ENCODE results near the gene SLC27A1. TPM values are rescaled to one million over a fixed set of nuclear protein-coding genes. Genes with fewer than 3 reads are reported as not detected.

Gene SLC27A1
- total and polyA plus RNA-seq, 9 of the 15 experiments (the other 6 are each of a cell fraction or from before 2014, with no cell fraction given) = 0.06 to 3.0 (median 1.1) TPM

DNA sequence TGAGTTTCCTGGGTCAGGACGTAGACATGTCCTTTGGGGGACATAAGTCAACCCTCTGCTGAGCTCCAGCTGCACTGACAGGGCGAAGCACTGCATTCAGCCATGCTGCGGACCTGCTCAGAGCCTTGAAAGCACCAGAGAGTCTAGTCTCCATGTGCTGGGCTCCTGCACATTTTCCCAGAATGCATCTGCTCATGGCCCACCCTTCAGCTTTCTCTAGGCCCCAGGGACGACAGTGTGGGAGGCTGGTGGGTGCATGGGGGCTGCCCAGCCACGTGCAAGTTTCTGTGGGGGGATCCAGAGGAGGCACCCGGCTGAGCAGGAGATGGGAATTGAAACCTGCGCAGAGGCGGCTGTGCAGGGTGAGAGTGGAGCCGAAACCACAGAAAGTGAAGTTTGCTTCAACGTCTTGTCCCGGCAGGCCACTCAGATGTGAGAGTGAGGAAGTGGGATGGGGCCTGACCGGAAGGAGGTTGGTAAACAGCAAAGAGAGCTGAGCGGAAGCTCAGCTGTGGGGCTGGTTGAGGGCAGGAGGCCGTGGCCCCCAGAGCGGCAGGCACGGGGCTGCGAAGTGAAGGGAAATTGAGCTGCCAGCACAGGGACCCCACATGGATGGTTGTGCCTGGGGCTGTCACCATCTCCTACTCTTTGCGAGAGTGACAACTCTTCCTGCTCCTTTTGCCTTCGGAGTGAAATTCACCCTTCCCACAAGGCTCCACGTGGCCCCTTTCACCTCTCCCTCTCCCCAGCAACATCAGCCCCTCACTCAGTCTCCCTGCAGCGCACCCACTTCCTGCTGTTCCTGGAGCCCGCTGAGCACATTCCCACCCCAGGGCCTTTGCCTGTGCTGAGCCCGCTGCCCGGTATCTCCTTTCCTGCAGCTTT lies 52.9 kb downstream of the SLC27A1 start (continued):
- TF ChIP-seq, protein P1, sequence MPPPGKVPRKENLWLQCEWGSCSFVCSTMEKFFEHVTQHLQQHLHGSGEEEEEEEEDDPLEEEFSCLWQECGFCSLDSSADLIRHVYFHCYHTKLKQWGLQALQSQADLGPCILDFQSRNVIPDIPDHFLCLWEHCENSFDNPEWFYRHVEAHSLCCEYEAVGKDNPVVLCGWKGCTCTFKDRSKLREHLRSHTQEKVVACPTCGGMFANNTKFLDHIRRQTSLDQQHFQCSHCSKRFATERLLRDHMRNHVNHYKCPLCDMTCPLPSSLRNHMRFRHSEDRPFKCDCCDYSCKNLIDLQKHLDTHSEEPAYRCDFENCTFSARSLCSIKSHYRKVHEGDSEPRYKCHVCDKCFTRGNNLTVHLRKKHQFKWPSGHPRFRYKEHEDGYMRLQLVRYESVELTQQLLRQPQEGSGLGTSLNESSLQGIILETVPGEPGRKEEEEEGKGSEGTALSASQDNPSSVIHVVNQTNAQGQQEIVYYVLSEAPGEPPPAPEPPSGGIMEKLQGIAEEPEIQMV (tag; conservative IDR thresholded peaks at IDR 0.05; ENCODE audit: low read depth) = no peak
- TF ChIP-seq PURB (CRISPR knock-in tag; IDR thresholded peaks at IDR 0.05; ENCODE audit: low read depth) (no peak), KAT2B (IDR thresholded peaks at IDR 0.05; ENCODE audit: low read depth, low read length) (no peak), COPS2 (conservative IDR thresholded peaks at IDR 0.05) (no peak), ZNF143 (CRISPR knock-in tag; IDR thresholded peaks at IDR 0.05) (0 out of 2 replicates have a peak, but pooled peaks have one; percentile 63), PTBP1 (IDR thresholded peaks at IDR 0.05; ENCODE audit: low read depth, low read length) (0 out of 2 replicates have a peak, but pooled peaks have one; percentile 27), ZBTB8A (IDR thresholded peaks at IDR 0.05; ENCODE audit: partially characterized antibody) (no peak), TFAM (CRISPR knock-in tag; conservative IDR thresholded peaks at IDR 0.05) (no peak), C11orf30 (IDR thresholded peaks at IDR 0.05; ENCODE audit: low read depth) (no peak), ERF (CRISPR knock-in tag; IDR thresholded peaks at IDR 0.05) (no peak), CBX1 (IDR thresholded peaks at IDR 0.05; ENCODE audit: low read depth) (no peak), MYC (IDR thresholded peaks at IDR 0.05; ENCODE audit: low read depth, low read length) (no peak), MYC (CRISPR knock-in tag; IDR thresholded peaks at IDR 0.05; ENCODE audit: borderline replicate concordance, low read depth) (peak; percentile 23; the same call in 1 of the 2 replicates), CC2D1A (IDR thresholded peaks at IDR 0.05) (no peak)
- TF ChIP-seq, protein P2, sequence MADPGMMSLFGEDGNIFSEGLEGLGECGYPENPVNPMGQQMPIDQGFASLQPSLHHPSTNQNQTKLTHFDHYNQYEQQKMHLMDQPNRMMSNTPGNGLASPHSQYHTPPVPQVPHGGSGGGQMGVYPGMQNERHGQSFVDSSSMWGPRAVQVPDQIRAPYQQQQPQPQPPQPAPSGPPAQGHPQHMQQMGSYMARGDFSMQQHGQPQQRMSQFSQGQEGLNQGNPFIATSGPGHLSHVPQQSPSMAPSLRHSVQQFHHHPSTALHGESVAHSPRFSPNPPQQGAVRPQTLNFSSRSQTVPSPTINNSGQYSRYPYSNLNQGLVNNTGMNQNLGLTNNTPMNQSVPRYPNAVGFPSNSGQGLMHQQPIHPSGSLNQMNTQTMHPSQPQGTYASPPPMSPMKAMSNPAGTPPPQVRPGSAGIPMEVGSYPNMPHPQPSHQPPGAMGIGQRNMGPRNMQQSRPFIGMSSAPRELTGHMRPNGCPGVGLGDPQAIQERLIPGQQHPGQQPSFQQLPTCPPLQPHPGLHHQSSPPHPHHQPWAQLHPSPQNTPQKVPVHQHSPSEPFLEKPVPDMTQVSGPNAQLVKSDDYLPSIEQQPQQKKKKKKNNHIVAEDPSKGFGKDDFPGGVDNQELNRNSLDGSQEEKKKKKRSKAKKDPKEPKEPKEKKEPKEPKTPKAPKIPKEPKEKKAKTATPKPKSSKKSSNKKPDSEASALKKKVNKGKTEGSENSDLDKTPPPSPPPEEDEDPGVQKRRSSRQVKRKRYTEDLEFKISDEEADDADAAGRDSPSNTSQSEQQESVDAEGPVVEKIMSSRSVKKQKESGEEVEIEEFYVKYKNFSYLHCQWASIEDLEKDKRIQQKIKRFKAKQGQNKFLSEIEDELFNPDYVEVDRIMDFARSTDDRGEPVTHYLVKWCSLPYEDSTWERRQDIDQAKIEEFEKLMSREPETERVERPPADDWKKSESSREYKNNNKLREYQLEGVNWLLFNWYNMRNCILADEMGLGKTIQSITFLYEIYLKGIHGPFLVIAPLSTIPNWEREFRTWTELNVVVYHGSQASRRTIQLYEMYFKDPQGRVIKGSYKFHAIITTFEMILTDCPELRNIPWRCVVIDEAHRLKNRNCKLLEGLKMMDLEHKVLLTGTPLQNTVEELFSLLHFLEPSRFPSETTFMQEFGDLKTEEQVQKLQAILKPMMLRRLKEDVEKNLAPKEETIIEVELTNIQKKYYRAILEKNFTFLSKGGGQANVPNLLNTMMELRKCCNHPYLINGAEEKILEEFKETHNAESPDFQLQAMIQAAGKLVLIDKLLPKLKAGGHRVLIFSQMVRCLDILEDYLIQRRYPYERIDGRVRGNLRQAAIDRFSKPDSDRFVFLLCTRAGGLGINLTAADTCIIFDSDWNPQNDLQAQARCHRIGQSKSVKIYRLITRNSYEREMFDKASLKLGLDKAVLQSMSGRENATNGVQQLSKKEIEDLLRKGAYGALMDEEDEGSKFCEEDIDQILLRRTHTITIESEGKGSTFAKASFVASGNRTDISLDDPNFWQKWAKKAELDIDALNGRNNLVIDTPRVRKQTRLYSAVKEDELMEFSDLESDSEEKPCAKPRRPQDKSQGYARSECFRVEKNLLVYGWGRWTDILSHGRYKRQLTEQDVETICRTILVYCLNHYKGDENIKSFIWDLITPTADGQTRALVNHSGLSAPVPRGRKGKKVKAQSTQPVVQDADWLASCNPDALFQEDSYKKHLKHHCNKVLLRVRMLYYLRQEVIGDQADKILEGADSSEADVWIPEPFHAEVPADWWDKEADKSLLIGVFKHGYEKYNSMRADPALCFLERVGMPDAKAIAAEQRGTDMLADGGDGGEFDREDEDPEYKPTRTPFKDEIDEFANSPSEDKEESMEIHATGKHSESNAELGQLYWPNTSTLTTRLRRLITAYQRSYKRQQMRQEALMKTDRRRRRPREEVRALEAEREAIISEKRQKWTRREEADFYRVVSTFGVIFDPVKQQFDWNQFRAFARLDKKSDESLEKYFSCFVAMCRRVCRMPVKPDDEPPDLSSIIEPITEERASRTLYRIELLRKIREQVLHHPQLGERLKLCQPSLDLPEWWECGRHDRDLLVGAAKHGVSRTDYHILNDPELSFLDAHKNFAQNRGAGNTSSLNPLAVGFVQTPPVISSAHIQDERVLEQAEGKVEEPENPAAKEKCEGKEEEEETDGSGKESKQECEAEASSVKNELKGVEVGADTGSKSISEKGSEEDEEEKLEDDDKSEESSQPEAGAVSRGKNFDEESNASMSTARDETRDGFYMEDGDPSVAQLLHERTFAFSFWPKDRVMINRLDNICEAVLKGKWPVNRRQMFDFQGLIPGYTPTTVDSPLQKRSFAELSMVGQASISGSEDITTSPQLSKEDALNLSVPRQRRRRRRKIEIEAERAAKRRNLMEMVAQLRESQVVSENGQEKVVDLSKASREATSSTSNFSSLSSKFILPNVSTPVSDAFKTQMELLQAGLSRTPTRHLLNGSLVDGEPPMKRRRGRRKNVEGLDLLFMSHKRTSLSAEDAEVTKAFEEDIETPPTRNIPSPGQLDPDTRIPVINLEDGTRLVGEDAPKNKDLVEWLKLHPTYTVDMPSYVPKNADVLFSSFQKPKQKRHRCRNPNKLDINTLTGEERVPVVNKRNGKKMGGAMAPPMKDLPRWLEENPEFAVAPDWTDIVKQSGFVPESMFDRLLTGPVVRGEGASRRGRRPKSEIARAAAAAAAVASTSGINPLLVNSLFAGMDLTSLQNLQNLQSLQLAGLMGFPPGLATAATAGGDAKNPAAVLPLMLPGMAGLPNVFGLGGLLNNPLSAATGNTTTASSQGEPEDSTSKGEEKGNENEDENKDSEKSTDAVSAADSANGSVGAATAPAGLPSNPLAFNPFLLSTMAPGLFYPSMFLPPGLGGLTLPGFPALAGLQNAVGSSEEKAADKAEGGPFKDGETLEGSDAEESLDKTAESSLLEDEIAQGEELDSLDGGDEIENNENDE (IDR thresholded peaks at IDR 0.05; ENCODE audit: low read depth, low read length) = no peak
